ENCODE results near the gene IL21. TPM values are rescaled to one million over a fixed set of nuclear protein-coding genes. Genes with fewer than 3 reads are reported as not detected.
"Not testable (repeated sequence)": the region's sequence is repeated elsewhere in the genome, so short reads cannot be mapped to it uniquely, and the experiment has no call there.

Gene IL21
- 1 to 10 TPM in 1 of 3 donors, not detected in 2; 1.1 TPM for polyA plus RNA-seq

- WGBS, 3 donors, result 51 to 71% (median 69%) methylated on average over 4 of the region's 4 CpGs
- H3K27ac ChIP-seq (ENCODE audit: low read depth, low read length), result no peak within 1 kb of the TSS
These were observed at the start of gene IL21 for GRCh38 chr4:122621016-122621507. Gene IL21, minus strand, starts transcription at chr4:122621066. Its CDS starts 55 bp downstream, at chr4:122621011.

DNA sequence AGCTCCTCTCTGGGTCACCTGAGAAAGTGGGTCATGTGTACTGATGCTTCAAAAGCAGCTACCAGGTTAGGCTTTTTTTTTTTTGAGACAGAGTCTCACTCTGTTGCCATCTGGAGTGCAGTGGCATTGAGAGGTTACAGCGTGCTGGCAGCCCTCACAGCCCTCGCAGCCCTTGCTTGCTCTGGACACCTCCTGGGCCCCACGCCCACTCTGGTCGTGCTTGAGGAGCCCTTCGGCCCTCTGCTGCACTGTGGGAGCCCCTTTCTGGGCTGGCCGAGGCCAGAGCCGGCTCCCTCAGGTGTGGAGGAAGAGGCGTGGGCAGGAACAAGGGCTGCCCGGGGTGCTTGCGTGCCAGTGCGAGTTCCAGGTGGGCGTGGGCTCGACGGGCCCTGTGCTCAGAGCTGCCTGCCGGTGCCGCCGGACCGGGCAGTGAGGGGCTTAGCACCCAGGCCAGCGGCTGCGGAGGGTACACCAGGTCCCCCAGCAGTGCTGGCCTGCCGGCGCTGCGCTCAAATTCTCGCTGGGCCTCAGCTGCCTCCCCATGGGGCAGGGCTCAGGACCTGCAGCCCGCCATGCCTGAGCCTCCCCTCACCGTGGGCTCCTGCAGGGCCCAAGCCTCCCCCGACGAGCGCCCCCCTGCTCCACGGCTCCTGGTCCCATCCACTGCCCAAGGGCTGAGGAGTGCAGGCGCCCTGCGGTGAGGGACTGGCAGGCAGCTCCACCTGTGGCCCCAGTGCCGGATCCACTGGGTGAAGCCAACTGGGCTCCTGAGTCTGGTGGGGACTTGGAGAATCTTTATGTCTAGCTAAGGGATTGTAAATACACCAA lies 49.3 kb upstream of the IL21 start:
- WGBS, 3 donors, result 91 to 96% (median 94%) methylated on average over 32 to 33 of the region's 33 CpGs

GRCh38 chr4:122668241-122668640 lies 47.4 kb upstream of the IL21 start:
- no peak overlapping the region for H3K27ac ChIP-seq (ENCODE audit: low read depth, low read length)
- WGBS, 3 donors, result 85 to 92% (median 86%) methylated on average over 4 of the region's 4 CpGs

More for the DNA sequence above, 49.3 kb upstream of the IL21 start:
- no peak overlapping the region for H3K27ac ChIP-seq (ENCODE audit: low read depth, low read length)

DNA sequence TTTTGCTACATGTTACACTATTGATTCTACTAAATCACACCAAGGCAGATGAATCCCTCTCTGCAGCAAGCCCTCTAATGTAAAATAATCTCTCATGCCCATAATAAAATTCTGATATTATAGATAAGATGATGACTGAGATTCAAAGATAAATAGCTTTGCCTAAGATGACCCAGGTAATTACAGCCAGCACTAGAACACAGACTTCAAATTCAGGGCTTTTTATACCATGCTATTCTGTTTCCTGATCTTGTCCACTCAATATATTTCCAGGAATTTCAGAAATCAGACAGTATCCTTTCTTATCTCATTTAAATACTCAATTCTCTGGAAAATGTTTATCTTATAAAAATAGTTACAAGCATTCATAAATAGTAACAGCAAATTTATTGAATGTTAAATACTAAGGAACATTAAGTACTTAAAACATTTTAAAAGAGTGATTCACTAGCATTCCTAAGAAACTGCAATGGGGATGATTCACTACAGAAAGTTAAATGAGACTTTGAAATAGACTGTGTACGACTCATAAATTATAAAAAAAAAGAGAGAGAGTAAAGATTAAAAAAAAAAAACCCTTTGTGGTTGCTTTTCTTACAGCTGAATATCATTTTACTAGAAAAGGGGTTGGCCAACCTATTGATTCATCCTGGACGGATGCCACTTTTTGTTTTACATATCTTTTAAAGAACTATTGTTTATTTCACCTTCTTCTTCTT lies 45.8 kb upstream of the IL21 start:
- 26 to 43% (median 35%) methylated on average over 2 of the region's 2 CpGs for WGBS, 3 donors
- no peak overlapping the region for H3K27ac ChIP-seq (ENCODE audit: low read depth, low read length)

DNA sequence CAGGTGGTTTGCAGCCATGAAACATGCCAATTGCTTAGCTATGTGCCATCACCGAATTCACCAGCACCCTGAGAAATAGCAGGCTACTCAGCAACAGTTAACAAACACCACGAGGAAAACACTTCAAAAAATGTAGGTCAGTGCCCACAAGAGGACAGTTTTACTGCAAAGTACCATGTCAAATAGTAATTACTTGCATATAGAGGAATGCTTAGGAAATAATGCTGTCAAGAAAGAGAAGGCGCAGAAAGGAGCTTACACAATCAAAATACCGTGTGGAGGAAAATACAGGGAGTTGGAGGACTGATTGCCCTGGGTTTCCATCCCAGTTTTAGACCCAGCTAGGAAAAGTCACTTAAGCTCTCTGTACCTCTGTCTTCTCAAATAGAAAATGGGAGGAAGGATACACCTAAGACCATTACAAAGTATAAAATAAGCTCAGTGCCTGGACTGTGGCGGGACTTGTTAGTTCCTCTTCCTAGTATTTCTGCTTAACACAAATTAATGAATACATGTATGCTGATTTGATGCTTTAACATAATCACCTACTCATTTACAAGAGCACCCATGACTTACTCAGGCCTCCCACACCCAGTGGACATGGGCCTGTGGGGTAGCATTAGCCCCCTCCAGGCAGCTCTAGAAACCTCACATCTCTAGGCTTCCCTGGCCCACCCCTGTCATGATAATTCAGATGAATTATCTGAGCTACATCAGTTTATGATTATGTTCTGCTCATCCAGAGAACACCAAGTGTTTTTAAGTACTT lies 44.5 kb upstream of the IL21 start:
- H3K27ac ChIP-seq (ENCODE audit: low read depth, low read length), result no peak overlapping the region
- 73 to 77% (median 76%) methylated on average over 5 of the region's 5 CpGs for WGBS, 3 donors

DNA sequence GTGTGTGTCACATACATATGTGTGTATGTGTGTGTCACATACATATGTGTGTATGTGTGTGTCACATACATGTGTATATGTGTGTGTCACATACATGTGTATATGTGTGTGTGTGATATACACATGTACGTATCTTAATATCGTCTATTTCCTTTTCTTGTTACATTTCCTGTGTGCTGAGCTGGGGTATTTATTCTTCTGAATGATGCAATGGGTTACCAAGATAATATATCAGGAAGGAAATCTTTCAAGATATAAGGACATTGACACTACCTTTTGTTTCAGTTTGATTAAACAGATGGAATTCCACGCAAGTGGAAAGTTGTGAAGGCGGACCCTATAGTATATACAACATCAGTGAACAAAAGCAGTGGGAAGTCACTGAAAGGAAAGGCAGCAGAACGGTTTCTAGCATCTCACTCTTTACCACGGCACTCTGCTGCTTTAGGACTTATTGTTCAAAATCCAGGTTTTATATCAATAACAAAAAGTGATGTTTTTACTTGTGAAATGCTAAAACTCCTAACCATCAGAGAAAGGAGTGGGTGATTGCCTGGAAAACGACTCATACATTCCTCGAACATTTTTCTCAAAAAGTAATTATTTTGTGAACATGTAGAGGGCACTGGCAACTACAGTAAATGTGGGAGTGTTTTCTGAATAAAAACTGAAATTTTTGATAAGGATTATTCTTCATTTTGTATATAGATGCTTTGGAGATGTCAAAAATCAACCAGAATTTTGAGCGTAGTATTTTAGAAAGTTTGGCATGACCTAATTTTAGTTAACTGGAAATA lies 43.1 kb upstream of the IL21 start:
- no peak overlapping the region for H3K27ac ChIP-seq (ENCODE audit: low read depth, low read length)
- 60 to 65% (median 64%) methylated on average over 9 of the region's 9 CpGs for WGBS, 3 donors

DNA sequence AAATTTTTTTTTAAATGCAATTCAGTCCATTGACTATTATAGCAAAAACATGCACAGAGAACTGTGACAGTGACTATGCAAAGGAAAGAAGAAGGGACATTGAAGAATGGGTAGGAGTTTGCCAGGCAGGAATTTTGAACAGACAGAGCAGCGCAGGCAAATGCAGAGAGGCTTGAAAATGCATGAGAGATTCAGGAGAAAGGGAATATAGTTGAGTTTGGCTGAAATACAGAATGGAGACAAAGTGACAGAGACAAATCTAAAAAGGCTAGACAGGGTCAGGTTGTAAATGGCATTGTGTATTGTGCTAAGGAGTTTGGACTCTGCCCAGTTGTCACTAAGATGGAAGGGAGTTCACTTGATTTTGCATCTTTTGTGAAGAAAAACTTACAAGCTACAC lies 42.4 kb upstream of the IL21 start:
- no peak overlapping the region for H3K27ac ChIP-seq (ENCODE audit: low read depth, low read length)
- 46 to 98% (median 92%) methylated on average over 1 of the region's 1 CpG for WGBS, 3 donors

- no peak overlapping the region for H3K27ac ChIP-seq (ENCODE audit: low read depth, low read length)
- 60 to 83% (median 76%) methylated on average over 2 of the region's 2 CpGs for WGBS, 3 donors
These were observed 41.8 kb upstream of the IL21 start for GRCh38 chr4:122662701-122663100.

GRCh38 chr4:122661176-122662160 lies 40.6 kb upstream of the IL21 start:
- WGBS, 3 donors, result 59 to 70% (median 69%) methylated on average over 4 of the region's 4 CpGs
- no peak overlapping the region for H3K27ac ChIP-seq (ENCODE audit: low read depth, low read length)

DNA sequence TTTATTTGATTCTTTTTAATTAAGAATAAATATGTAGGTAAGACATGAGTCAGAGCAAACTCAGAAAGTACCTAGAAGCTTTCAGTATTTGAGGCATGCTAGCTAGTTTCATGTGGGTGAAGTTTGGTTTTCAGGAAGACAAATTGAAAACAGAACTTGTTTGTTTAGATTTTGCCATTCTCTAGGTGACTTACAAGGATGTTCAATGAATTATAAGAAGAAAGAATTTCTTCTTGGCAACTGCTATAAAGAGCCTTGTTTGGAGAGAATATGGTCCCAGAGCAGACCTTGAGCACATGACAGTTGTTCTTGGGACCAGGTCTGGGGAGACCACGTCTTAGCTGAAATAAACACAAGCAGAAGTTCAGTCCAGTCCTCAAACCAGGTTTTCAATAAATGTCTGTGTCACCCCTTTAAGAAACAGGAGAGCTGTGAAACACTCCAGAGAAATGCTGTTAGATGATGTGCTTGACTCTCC lies 38.0 kb upstream of the IL21 start:
- WGBS, 3 donors, result 57 to 74% (median 73%) methylated on average over 1 of the region's 1 CpG
- no peak overlapping the region for H3K27ac ChIP-seq (ENCODE audit: low read depth, low read length)

- no peak overlapping the region for H3K27ac ChIP-seq (ENCODE audit: low read depth, low read length)
- WGBS, 3 donors, result 75 to 86% (median 85%) methylated on average over 2 of the region's 2 CpGs
These were observed 37.5 kb upstream of the IL21 start for GRCh38 chr4:122658377-122658776.

- WGBS, 3 donors, result 74 to 96% (median 91%) methylated on average over 1 of the region's 1 CpG
- no peak overlapping the region for H3K27ac ChIP-seq (ENCODE audit: low read depth, low read length)
These were observed 36.7 kb upstream of the IL21 start for GRCh38 chr4:122657553-122657952.

GRCh38 chr4:122656583-122656982 lies 35.7 kb upstream of the IL21 start:
- not testable (repeated sequence) for H3K27ac ChIP-seq (ENCODE audit: low read depth, low read length)
- 65 to 93% (median 82%) methylated on average over 4 of the region's 5 CpGs for WGBS, 3 donors

DNA sequence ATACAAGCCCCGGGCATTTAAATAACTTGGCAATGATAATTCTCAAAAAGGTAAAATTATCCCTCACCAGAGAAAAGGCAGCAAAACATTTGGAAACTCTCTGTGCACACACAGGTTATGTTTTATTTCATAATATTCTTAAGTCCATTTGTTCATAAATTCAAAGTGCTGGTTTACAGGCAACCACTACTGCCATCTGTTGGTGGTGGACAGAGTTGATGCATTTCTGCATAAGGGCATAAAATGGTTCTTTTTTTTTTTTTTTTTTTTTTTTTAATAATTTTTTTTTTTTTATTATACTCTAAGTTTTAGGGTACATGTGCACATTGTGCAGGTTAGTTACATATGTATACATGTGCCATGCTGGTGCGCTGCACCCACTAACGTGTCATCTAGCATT lies 31.5 kb upstream of the IL21 start:
- WGBS, 3 donors, result 84 to 89% (median 85%) methylated on average over 1 of the region's 3 CpGs
- H3K27ac ChIP-seq (ENCODE audit: low read depth, low read length), result no peak overlapping the region

DNA sequence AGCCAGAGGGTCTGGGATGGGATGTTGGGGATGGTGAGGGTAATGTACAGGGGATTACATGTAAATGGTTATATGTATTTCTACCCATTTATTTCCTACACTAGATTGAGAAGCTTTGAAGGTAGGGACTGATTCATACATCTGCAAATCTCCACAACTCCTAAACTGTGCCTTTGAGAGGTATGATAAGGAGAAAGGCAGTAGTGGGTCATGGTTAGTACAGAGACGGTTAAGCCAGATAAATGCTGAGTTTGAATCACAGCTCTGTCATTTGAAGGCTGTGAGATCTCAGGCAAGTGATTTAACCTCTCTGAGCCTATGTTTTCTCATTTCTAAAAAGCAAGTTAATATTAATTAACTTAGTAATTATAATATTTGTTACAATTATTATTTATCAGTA lies 29.3 kb upstream of the IL21 start:
- no peak overlapping the region for H3K27ac ChIP-seq (ENCODE audit: low read depth, low read length)
- 75 to 95% (median 91%) methylated on average over 1 of the region's 1 CpG for WGBS, 3 donors

DNA sequence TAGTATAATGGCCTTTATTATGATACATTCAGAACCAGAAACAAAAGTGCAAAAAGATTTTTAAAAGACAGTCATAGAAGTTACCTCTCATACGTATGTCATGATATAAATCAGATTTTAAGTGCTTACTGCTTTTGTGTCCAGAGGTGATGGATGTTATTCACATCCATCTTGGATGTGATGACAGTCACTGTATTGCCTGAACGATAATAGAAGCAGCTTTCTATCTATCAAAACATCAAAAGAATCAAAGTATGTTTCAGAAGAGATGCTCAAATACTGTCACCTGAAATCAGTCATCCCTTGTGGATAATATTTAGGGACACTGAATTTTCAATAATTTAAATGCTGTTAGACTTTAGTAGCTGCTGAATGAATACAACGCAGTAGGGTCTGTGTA lies 26.8 kb upstream of the IL21 start:
- WGBS, 3 donors, result 71 to 80% (median 75%) methylated on average over 3 of the region's 3 CpGs
- H3K27ac ChIP-seq (ENCODE audit: low read depth, low read length), result no peak overlapping the region

- WGBS, 3 donors, result 80 to 85% (median 82%) methylated on average over 2 of the region's 2 CpGs
- no peak overlapping the region for H3K27ac ChIP-seq (ENCODE audit: low read depth, low read length)
These were observed 22.4 kb upstream of the IL21 start for GRCh38 chr4:122643257-122643656.

Data from adipose tissue (tissue), 3 donors.